ENCODE results near the gene AGK. TPM values are rescaled to one million over a fixed set of nuclear protein-coding genes. Genes with fewer than 3 reads are reported as not detected.

AGK gene
- total and polyA plus RNA-seq, 9 donors: 15.7 to 23.4 (median 18.4) TPM

- WGBS (ENCODE audit: insufficient coverage): 81% methylated on average over 4 of the region's 6 CpGs
- no peak overlapping the region for H3K4me3 ChIP-seq (ENCODE audit: low read length)
- DNase-seq: no peak
- no peaks in the 10 kb centered on the region for H3K4me1 ChIP-seq (ENCODE audit: control insufficient read depth, insufficient read depth, low read length)
- H3K9me3 ChIP-seq (replicated peaks; ENCODE audit: control insufficient read depth, low read depth, low read length): no peaks in the 10 kb centered on the region
- peaks cover 7% of the 10 kb centered on the region for H3K36me3 ChIP-seq (ENCODE audit: control insufficient read depth, insufficient read depth, low read length)
- H3K27me3 ChIP-seq (ENCODE audit: control insufficient read depth, insufficient read depth, low read length): no peaks in the 10 kb centered on the region
- no peak overlapping the region for H3K27ac ChIP-seq (ENCODE audit: low read length)
Observed at GRCh38 chr7:141585592-141586510, 34.6 kb downstream of the AGK start.

GRCh38 chr7:141586878-141587277, 35.7 kb downstream of the AGK start:
- no peak for DNase-seq
- Histone ChIP-seq H3K36me3 (ENCODE audit: control insufficient read depth, insufficient read depth, low read length) (peaks cover 7% of the 10 kb centered on the region), H3K9me3 (replicated peaks; ENCODE audit: control insufficient read depth, low read depth, low read length) (no peaks in the 10 kb centered on the region), H3K27me3 (ENCODE audit: control insufficient read depth, insufficient read depth, low read length) (no peaks in the 10 kb centered on the region), H3K4me3 (ENCODE audit: low read length) (no peak overlapping the region), H3K4me1 (ENCODE audit: control insufficient read depth, insufficient read depth, low read length) (no peaks in the 10 kb centered on the region), H3K27ac (ENCODE audit: low read length) (no peak overlapping the region)
- WGBS (ENCODE audit: insufficient coverage): 92% methylated on average over 4 of the region's 4 CpGs

GRCh38 chr7:141587304-141587703, 36.1 kb downstream of the AGK start:
- Histone ChIP-seq H3K4me3 (ENCODE audit: low read length) (no peak overlapping the region), H3K4me1 (ENCODE audit: control insufficient read depth, insufficient read depth, low read length) (no peaks in the 10 kb centered on the region), H3K9me3 (replicated peaks; ENCODE audit: control insufficient read depth, low read depth, low read length) (no peaks in the 10 kb centered on the region), H3K36me3 (ENCODE audit: control insufficient read depth, insufficient read depth, low read length) (peaks cover 7% of the 10 kb centered on the region), H3K27ac (ENCODE audit: low read length) (no peak overlapping the region), H3K27me3 (ENCODE audit: control insufficient read depth, insufficient read depth, low read length) (no peaks in the 10 kb centered on the region)
- WGBS (ENCODE audit: insufficient coverage): 99% methylated on average over 4 of the region's 4 CpGs
- no peak for DNase-seq

DNA sequence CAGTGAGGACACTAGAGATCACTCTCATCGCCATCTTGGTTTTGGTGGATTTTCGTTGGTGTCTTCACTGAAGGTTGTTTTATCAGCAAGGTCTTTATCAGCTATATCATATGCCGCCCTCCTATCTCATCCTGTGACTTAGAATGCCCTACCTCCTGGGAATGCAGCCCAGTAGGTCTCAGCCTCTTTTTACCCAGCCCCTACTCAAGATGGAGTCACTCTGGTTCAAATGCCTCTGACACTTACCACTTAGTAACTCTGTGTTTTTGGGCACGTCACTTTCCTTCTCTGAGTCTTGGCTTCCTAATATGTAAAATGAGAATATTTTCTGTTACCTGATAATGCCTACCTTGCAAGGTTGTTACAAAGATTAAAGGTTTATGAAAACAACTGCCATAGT, 37.7 kb downstream of the AGK start:
- Histone ChIP-seq H3K4me3 (ENCODE audit: low read length) (no peak overlapping the region), H3K9me3 (replicated peaks; ENCODE audit: control insufficient read depth, low read depth, low read length) (no peaks in the 10 kb centered on the region), H3K27me3 (ENCODE audit: control insufficient read depth, insufficient read depth, low read length) (no peaks in the 10 kb centered on the region), H3K36me3 (ENCODE audit: control insufficient read depth, insufficient read depth, low read length) (peaks cover 7% of the 10 kb centered on the region), H3K4me1 (ENCODE audit: control insufficient read depth, insufficient read depth, low read length) (no peaks in the 10 kb centered on the region), H3K27ac (ENCODE audit: low read length) (no peak overlapping the region)
- 100% methylated on average over 1 of the region's 4 CpGs for WGBS (ENCODE audit: insufficient coverage)
- DNase-seq: no peak

DNA sequence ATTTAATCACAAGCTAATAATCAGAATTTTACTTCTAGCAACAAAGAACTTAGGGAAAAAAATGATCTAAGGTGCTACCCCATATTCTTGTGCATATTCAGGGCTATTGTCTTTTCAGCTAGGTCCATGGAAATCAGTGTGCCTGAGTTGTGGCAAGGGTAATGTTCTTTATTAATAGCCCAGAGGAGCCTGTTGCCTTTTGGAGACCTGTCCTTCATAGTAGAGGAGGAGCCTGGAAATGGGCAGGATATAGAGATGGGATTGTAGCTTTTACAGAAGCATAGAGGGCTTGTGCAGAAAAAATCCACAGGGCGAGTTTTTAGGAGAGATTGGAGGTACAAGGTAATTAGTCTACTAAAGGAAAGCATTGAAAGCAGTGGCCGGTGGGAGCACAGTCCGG, 38.9 kb downstream of the AGK start:
- no peaks in the 10 kb centered on the region for H3K4me1 ChIP-seq (ENCODE audit: control insufficient read depth, insufficient read depth, low read length)
- DNase-seq: no peak
- no peaks in the 10 kb centered on the region for H3K9me3 ChIP-seq (replicated peaks; ENCODE audit: control insufficient read depth, low read depth, low read length)
- H3K36me3 ChIP-seq (ENCODE audit: control insufficient read depth, insufficient read depth, low read length): peaks cover 9% of the 10 kb centered on the region
- 86% methylated on average over 2 of the region's 3 CpGs for WGBS (ENCODE audit: insufficient coverage)
- H3K4me3 ChIP-seq (ENCODE audit: low read length): no peak overlapping the region
- H3K27ac ChIP-seq (ENCODE audit: low read length): no peak overlapping the region
- H3K27me3 ChIP-seq (ENCODE audit: control insufficient read depth, insufficient read depth, low read length): no peaks in the 10 kb centered on the region

DNA sequence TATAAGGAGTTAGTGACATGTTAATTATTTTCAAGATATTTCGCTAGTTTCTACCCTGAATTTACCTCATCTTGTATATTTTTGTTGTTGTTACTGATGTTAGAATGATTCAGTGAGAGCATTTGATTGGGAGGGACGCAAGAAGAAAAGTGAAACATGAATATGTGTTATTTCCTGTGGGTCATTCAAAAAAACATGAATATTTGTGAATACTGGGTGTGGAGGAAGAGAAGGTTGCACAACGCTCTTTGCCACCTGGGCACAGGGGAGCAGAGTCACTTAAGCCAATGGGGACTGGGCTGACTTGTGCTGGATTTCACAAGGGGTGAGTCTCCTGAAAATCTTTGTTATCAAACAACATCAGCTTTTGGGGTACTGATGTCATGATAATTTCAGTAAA, 39.5 kb downstream of the AGK start:
- Histone ChIP-seq H3K4me1 (ENCODE audit: control insufficient read depth, insufficient read depth, low read length) (no peaks in the 10 kb centered on the region), H3K9me3 (replicated peaks; ENCODE audit: control insufficient read depth, low read depth, low read length) (no peaks in the 10 kb centered on the region), H3K36me3 (ENCODE audit: control insufficient read depth, insufficient read depth, low read length) (peaks cover 9% of the 10 kb centered on the region), H3K27ac (ENCODE audit: low read length) (no peak overlapping the region), H3K4me3 (ENCODE audit: low read length) (no peak overlapping the region), H3K27me3 (ENCODE audit: control insufficient read depth, insufficient read depth, low read length) (no peaks in the 10 kb centered on the region)
- WGBS (ENCODE audit: insufficient coverage): 83% methylated on average over 1 of the region's 3 CpGs
- DNase-seq: no peak

DNA sequence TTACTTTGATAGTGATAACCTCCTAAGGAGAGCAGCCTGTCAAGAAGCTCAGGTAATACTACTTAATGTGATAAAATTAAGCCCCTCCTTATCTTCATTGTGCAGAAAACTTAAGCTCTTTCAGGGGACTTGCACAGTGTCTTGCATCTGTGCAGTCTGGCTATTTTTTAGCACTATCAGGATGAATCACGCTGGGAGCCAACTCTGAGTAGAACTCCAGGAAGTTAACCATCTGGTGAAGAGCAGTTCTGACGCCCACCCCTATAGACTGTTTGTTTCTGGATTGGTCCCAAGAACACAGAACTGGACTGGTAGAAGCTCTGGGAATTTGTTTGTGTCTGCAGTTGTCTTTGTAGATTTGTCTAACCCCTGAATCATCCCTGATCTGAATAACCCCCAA, 41.9 kb downstream of the AGK start:
- WGBS (ENCODE audit: insufficient coverage): 25% methylated on average over 1 of the region's 2 CpGs
- H3K27ac ChIP-seq (ENCODE audit: low read length): no peak overlapping the region
- H3K27me3 ChIP-seq (ENCODE audit: control insufficient read depth, insufficient read depth, low read length): no peaks in the 10 kb centered on the region
- peaks cover 9% of the 10 kb centered on the region for H3K36me3 ChIP-seq (ENCODE audit: control insufficient read depth, insufficient read depth, low read length)
- H3K4me3 ChIP-seq (ENCODE audit: low read length): no peak overlapping the region
- H3K4me1 ChIP-seq (ENCODE audit: control insufficient read depth, insufficient read depth, low read length): no peaks in the 10 kb centered on the region
- peak; percentile 31 for DNase-seq
- no peaks in the 10 kb centered on the region for H3K9me3 ChIP-seq (replicated peaks; ENCODE audit: control insufficient read depth, low read depth, low read length)

DNA sequence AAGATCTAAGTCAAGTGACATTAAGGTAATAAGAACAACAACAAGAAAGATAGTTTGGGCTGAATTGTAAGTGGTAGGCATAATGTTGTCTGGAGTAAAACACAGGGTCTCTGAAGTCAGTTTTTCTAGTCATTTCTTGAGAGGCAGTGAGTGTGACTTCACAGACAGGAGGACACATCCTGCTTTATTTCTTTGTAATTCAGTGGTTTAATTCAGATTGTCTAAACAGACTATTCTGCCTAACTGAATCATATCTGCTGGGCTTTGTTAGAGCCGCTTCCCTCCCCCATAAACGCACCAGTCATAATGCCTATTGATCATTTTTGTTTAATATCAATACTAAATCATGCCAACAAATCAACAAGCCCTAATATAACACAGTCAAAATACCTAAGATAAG, 46.8 kb downstream of the AGK start:
- Histone ChIP-seq H3K27me3 (ENCODE audit: control insufficient read depth, insufficient read depth, low read length) (no peaks in the 10 kb centered on the region), H3K27ac (ENCODE audit: low read length) (no peak overlapping the region), H3K4me3 (ENCODE audit: low read length) (no peak overlapping the region), H3K9me3 (replicated peaks; ENCODE audit: control insufficient read depth, low read depth, low read length) (no peaks in the 10 kb centered on the region), H3K36me3 (ENCODE audit: control insufficient read depth, insufficient read depth, low read length) (peaks cover 11% of the 10 kb centered on the region), H3K4me1 (ENCODE audit: control insufficient read depth, insufficient read depth, low read length) (no peaks in the 10 kb centered on the region)
- no peak for DNase-seq
- WGBS (ENCODE audit: insufficient coverage): no CpG with 5 or more reads among the region's 2 CpGs

- no peaks in the 10 kb centered on the region for H3K9me3 ChIP-seq (replicated peaks; ENCODE audit: control insufficient read depth, low read depth, low read length)
- no peak overlapping the region for H3K4me3 ChIP-seq (ENCODE audit: low read length)
- no CpG with 5 or more reads among the region's 2 CpGs for WGBS (ENCODE audit: insufficient coverage)
- H3K27me3 ChIP-seq (ENCODE audit: control insufficient read depth, insufficient read depth, low read length): no peaks in the 10 kb centered on the region
- peaks cover 11% of the 10 kb centered on the region for H3K36me3 ChIP-seq (ENCODE audit: control insufficient read depth, insufficient read depth, low read length)
- no peak overlapping the region for H3K27ac ChIP-seq (ENCODE audit: low read length)
- no peak for DNase-seq
- no peaks in the 10 kb centered on the region for H3K4me1 ChIP-seq (ENCODE audit: control insufficient read depth, insufficient read depth, low read length)
Observed at GRCh38 chr7:141598408-141598807, 47.2 kb downstream of the AGK start.

DNA sequence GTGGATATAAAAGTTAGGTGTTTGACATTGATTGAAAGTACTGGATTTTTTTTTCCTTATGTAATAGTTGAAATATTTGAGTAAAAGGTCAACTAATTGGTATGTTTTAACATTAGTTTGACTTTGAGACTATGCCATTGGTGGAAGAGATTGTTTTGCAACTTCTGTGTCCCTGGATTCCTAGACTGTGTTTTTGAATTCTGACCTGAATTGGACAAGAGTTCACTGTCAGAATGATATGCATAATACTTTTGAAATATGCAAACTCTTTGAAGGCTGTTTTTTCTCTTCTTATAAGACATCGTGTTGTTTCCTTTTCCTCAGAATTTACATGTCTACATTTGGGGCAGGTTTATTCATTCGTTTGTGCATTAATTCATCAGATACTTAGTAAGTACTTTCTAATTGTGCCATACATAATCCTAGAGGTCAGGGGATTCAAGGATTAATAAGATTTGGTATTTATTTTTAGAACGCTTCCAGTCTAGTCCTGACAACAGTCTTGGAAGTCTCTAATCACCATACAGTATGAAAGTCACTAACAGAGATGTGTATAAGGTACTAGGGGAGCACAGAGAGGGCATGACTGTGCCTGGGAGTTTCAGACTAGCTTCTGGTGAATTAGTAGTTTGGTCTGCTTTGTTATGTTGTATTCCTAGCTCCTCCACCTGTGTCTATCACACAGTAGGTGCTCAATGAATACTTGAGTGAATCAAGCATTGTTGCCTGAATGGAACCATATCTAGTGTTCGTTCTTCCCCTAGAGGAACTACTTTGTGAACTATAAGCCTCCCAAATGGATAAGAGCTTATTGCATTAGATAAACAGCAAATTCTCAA, 49.2 kb downstream of the AGK start:
- no peaks in the 10 kb centered on the region for H3K9me3 ChIP-seq (replicated peaks; ENCODE audit: control insufficient read depth, low read depth, low read length)
- no peak overlapping the region for H3K27ac ChIP-seq (ENCODE audit: low read length)
- no peak for DNase-seq
- WGBS (ENCODE audit: insufficient coverage): no CpG with 5 or more reads among the region's 4 CpGs
- peaks cover 10% of the 10 kb centered on the region for H3K36me3 ChIP-seq (ENCODE audit: control insufficient read depth, insufficient read depth, low read length)
- no peaks in the 10 kb centered on the region for H3K27me3 ChIP-seq (ENCODE audit: control insufficient read depth, insufficient read depth, low read length)
- no peaks in the 10 kb centered on the region for H3K4me1 ChIP-seq (ENCODE audit: control insufficient read depth, insufficient read depth, low read length)
- no peak overlapping the region for H3K4me3 ChIP-seq (ENCODE audit: low read length)

Measured in muscle of leg (tissue), 11 donors.